H1 (cell line): ENCODE measurements around the gene POLD1. TPM values are rescaled to one million over a fixed set of nuclear protein-coding genes. Genes with fewer than 3 reads are reported as not detected.

Experiments
- CTCF ChIA-PET: fragments of 300-600 bp; sonication (Branson Sonifier 250); formaldehyde crosslinking; loops from one replicate; lab custom pipeline; 2021; ENCODE audit not compliant: partially characterized antibody; lab: Charles Lee
- POLR2A ChIA-PET: fragments of 300-600 bp; sonication (Branson Sonifier 250); formaldehyde crosslinking; loops from one replicate; lab custom pipeline; 2021; ENCODE audit warnings: inconsistent platforms; ENCODE audit not compliant: partially characterized antibody; lab: Charles Lee
- DNase-seq, 2 experiments: peaks; one replicate each; pipeline versions ENCODE4 v3.0.0 to v3.0.0-alpha.2; 2010 to 2022; ENCODE audit warnings: low spot score in 2 of 2, low read depth in 1 of 2, mixed read lengths in 1 of 2
- FAIRE-seq: peaks from 2 replicates; lab custom pipeline; 2011; peaks lifted over from hg19 to GRCh38; lab: Jason Lieb, UNC
- H2AFZ ChIP-seq: 2 replicates; pipeline ENCODE4 v1.8.1; 2012; ENCODE audit warnings: low read length, inconsistent platforms
- H2AK5ac ChIP-seq: 2 replicates; pipeline ENCODE4 v1.6.1; 2013; ENCODE audit warnings: low read depth, low read length
- H2BK120ac ChIP-seq: replicated peaks from 2 replicates; pipeline ENCODE3; 2013; ENCODE audit warnings: low read depth, low read length, inconsistent platforms
- H2BK12ac ChIP-seq: 2 replicates; pipeline ENCODE4 v1.6.1; 2013; ENCODE audit warnings: low read depth, low read length
- H2BK15ac ChIP-seq: 2 replicates; pipeline ENCODE4 v1.6.1; 2013; ENCODE audit warnings: low read length
- H2BK20ac ChIP-seq: 2 replicates; pipeline ENCODE4 v1.6.1; 2013; ENCODE audit warnings: low read length
- H2BK5ac ChIP-seq: 2 replicates; pipeline ENCODE4 v1.6.1; 2013; ENCODE audit warnings: low read depth, low read length
- H3K14ac ChIP-seq: 2 replicates; pipeline ENCODE4 v1.6.1; 2013; ENCODE audit warnings: inconsistent platforms; ENCODE audit not compliant: insufficient read length
- H3K18ac ChIP-seq: 2 replicates; pipeline ENCODE4 v1.6.1; 2013; ENCODE audit warnings: low read length; ENCODE audit errors: extremely low read depth
- H3K23ac ChIP-seq: 2 replicates; pipeline ENCODE4 v1.6.1; 2013; ENCODE audit warnings: inconsistent platforms; ENCODE audit not compliant: insufficient read length
- H3K23me2 ChIP-seq: 2 replicates; pipeline ENCODE4 v1.6.1; 2013; ENCODE audit warnings: low read depth, low read length
- H3K27ac ChIP-seq: 2 replicates; pipeline ENCODE4 v1.6.1; 2011; ENCODE audit warnings: low read depth, low read length, inconsistent platforms
- H3K27me3 ChIP-seq, 4 experiments: replicated peaks in 1 of 4; 1 replicate in 1 of 4; 2 replicates in 3 of 4; pipeline versions ENCODE4 v1.6.1 to v1.8.1; 2011 to 2013; ENCODE audit warnings: low read length in 3 of 4, mild to moderate bottlenecking in 3 of 4, inconsistent platforms in 2 of 4, mixed read lengths in 2 of 4, moderate library complexity in 1 of 4; ENCODE audit not compliant: control insufficient read depth in 3 of 4, insufficient read depth in 3 of 4; ENCODE audit errors: extremely low read depth in 1 of 4
- H3K36me3 ChIP-seq, 4 experiments: 2 replicates each; pipeline versions ENCODE4 v1.6.1 to v1.8.1; 2011 to 2013; ENCODE audit warnings: mild to moderate bottlenecking in 4 of 4, low read length in 3 of 4, moderate library complexity in 2 of 4, control low read depth in 1 of 4, inconsistent platforms in 1 of 4; ENCODE audit not compliant: insufficient read depth in 4 of 4, control insufficient read depth in 2 of 4
- H3K4ac ChIP-seq: replicated peaks from 2 replicates; pipeline ENCODE3; 2013; ENCODE audit warnings: low read length, low read depth, mixed read lengths, inconsistent platforms; ENCODE audit not compliant: insufficient read length
- H3K4me1 ChIP-seq, 4 experiments: replicated peaks in 1 of 4; 1 replicate in 1 of 4; 2 replicates in 3 of 4; pipeline versions ENCODE4 v1.6.1 to v1.8.1; 2011 to 2013; ENCODE audit warnings: low read length in 3 of 4, inconsistent platforms in 2 of 4, mixed read lengths in 1 of 4; ENCODE audit not compliant: insufficient read depth in 4 of 4, control insufficient read depth in 3 of 4
- H3K4me2 ChIP-seq, 2 experiments: 2 replicates each; pipeline versions ENCODE4 v1.6.1 to v1.8.1; 2011 to 2013; ENCODE audit warnings: low read depth in 2 of 2, low read length in 2 of 2, control low read depth in 1 of 2, inconsistent platforms in 1 of 2, mild to moderate bottlenecking in 1 of 2; ENCODE audit not compliant: insufficient read depth in 1 of 2
- H3K4me3 ChIP-seq, 4 experiments: fragments of 200-600, 300-600 bp in 1 of 4; sonication (generic), shearing (Covaris generic), sonication (Bioruptor Twin) in 1 of 4; 2 replicates each; pipeline versions ENCODE4 v1.5.1 to v1.8.1; 2011 to 2016; ENCODE audit warnings: low read length in 4 of 4, low read depth in 3 of 4, control low read depth in 2 of 4, inconsistent platforms in 2 of 4, mild to moderate bottlenecking in 2 of 4, mixed read lengths in 1 of 4, moderate library complexity in 1 of 4; ENCODE audit not compliant: insufficient read depth in 2 of 4; ENCODE audit errors: extremely low read depth in 1 of 4
- H3K56ac ChIP-seq: replicated peaks from 2 replicates; pipeline ENCODE3; 2013; ENCODE audit warnings: low read depth, mild to moderate bottlenecking, mixed read lengths, low read length, inconsistent platforms; ENCODE audit not compliant: insufficient read length
- H3K79me1 ChIP-seq: 2 replicates; pipeline ENCODE4 v1.6.1; 2013; ENCODE audit warnings: low read depth, low read length, control low read depth
- H3K79me2 ChIP-seq, 2 experiments: 2 replicates each; pipeline versions ENCODE4 v1.6.1 to v1.8.1; 2012 to 2013; ENCODE audit warnings: low read length in 2 of 2, mild to moderate bottlenecking in 2 of 2, inconsistent platforms in 1 of 2; ENCODE audit not compliant: insufficient read depth in 2 of 2, control insufficient read depth in 1 of 2
- H3K9ac ChIP-seq, 4 experiments: replicated peaks in 1 of 4; 1 replicate in 1 of 4; 2 replicates in 3 of 4; pipeline versions ENCODE4 v1.6.1 to v1.8.1; 2011 to 2013; ENCODE audit warnings: low read depth in 3 of 4, low read length in 3 of 4, control low read depth in 2 of 4, mild to moderate bottlenecking in 2 of 4, moderate library complexity in 2 of 4, inconsistent platforms in 1 of 4; ENCODE audit errors: extremely low read depth in 1 of 4
- H3K9me3 ChIP-seq, 2 experiments: 2 replicates each; pipeline versions ENCODE4 v1.6.1 to v1.8.1; 2012 to 2013; ENCODE audit warnings: mild to moderate bottlenecking in 2 of 2, moderate library complexity in 2 of 2, control low read depth in 1 of 2, inconsistent platforms in 1 of 2, low read depth in 1 of 2, low read length in 1 of 2, mixed read lengths in 1 of 2; ENCODE audit not compliant: insufficient read depth in 2 of 2
- H4K20me1 ChIP-seq, 2 experiments: replicated peaks in 1 of 2; 2 replicates each; pipeline versions ENCODE3 to v1.8.1; 2011 to 2013; ENCODE audit warnings: inconsistent platforms in 2 of 2, low read length in 2 of 2, mild to moderate bottlenecking in 1 of 2; ENCODE audit not compliant: insufficient read depth in 2 of 2, control insufficient read depth in 1 of 2
- H4K5ac ChIP-seq: 2 replicates; pipeline ENCODE4 v1.6.1; 2013; ENCODE audit warnings: low read length, low read depth, mixed read lengths, inconsistent platforms; ENCODE audit not compliant: insufficient read length
- H4K8ac ChIP-seq: 2 replicates; pipeline ENCODE4 v1.8.0; 2013; ENCODE audit warnings: mild to moderate bottlenecking, moderate library complexity, low read length, inconsistent platforms; ENCODE audit not compliant: insufficient read depth; ENCODE audit errors: extremely low read depth
- H4K91ac ChIP-seq: replicated peaks from 2 replicates; pipeline ENCODE3; 2013; ENCODE audit warnings: low read length, mixed read lengths, inconsistent platforms; ENCODE audit not compliant: insufficient read length
- CEBPB ChIP-seq: IDR thresholded peaks from 2 replicates; pipeline ENCODE4 v1.6.1; 2012; ENCODE audit warnings: low read depth, low read length
- FOSL1 ChIP-seq: IDR thresholded peaks from 2 replicates; pipeline ENCODE4 v1.6.1; 2011; ENCODE audit warnings: mild to moderate bottlenecking, low read depth, low read length, moderate library complexity; ENCODE audit not compliant: insufficient read depth
- JUND ChIP-seq: IDR thresholded peaks from 2 replicates; pipeline ENCODE4 v1.6.1; 2011; ENCODE audit warnings: mild to moderate bottlenecking, improper control_type of control experiment, low read length
- KDM4A ChIP-seq: IDR thresholded peaks from one replicate; pipeline ENCODE4 v1.7.1; 2012; ENCODE audit warnings: low read depth, mild to moderate bottlenecking, moderate library complexity, low read length, inconsistent platforms; ENCODE audit not compliant: severe bottlenecking
- RNF2 ChIP-seq: fragments of 200-900, 300-1000 bp; sonication (generic); IDR thresholded peaks from 2 replicates; pipeline ENCODE4 v1.7.1; 2016; ENCODE audit warnings: borderline replicate concordance, low read depth, mild to moderate bottlenecking, antibody characterized with exemption, low read length; ENCODE audit not compliant: poor library complexity, severe bottlenecking; ENCODE audit errors: missing control alignments
- WGBS, 2 experiments: shearing (Covaris generic) in 1 of 2; methylation state at CpG; one replicate each; pipeline versions ENCODE4 v1.1.6 to v1.1.7; 2013 to 2015; ENCODE audit warnings: low lambda C conversion rate in 2 of 2, mixed read lengths in 2 of 2, inconsistent platforms in 1 of 2, low coverage in 1 of 2, missing lambda C conversion rate in 1 of 2; ENCODE audit not compliant: insufficient replicate concordance in 2 of 2, insufficient coverage in 1 of 2, insufficient read length in 1 of 2; ENCODE audit errors: extremely low coverage in 1 of 2, missing lambda C conversion rate in 1 of 2; 5-methylcytosine and 5-hydroxymethylcytosine counted together
- polyA plus RNA-seq, 7 experiments: library from polyadenylated mRNA; depleted of rRNA in 3 of 7; stranded (reverse) in 5 of 7; unstranded in 2 of 7; fragments of >200 nt in 5 of 7; fragments of 200-250 nt in 2 of 7; gene quantifications; 1 replicate in 5 of 7; 2 replicates in 1 of 7; 4 replicates in 1 of 7; pipeline versions ENCODE4 v1.2.1 to v1.2.3, GENCODE V29; 2011 to 2013; ENCODE audit warnings: missing spikeins in 2 of 7, mixed read lengths in 2 of 7
- total RNA-seq: library from RNA; stranded (reverse); fragmentation: NEBNext Ultra II Directional; extraction: Animal tissue kit (Norgen Biotek cat#: 25700); gene quantifications from 2 replicates; pipeline ENCODE4 v1.2.1, GENCODE V29; 2021

The POLD1 gene
- total and polyA plus RNA-seq, 2 of the 8 experiments (the other 6 are each of a cell fraction or from before 2014, with no cell fraction given), result 141 to 142 TPM

DNA sequence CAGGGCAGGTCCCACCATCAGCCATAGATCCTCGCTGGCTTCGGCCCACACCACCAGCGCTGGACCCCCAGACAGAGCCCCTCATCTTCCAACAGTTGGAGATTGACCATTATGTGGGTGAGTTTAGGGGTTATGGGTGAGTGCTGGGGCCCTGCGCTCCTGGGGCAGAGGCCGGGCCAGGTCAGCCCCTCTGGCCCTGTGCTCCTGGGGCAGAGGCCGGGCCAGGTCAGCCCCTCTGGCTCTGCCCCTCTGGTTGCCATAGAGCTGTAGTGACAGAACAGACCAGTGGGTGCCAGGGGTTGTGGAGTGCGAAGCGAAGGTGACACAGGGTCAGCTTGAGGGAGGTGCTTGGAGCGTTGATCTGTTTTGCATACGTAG lies 15.2 kb downstream of the POLD1 start:
- H2BK120ac ChIP-seq, result no peak overlapping the region
- no peak overlapping the region for H3K4me2 ChIP-seq
- no peak overlapping the region for H3K4me3 ChIP-seq
- no peak overlapping the region for H4K5ac ChIP-seq
- no peaks in the 10 kb centered on the region for H3K4me1 ChIP-seq
- TF ChIP-seq KDM4A (no peak), FOSL1 (no peak), CEBPB (no peak), JUND (no peak), RNF2 (no peak)
- H3K36me3 ChIP-seq, result peaks cover 6 to 29% (median 17%) of the 10 kb centered on the region in 4 experiments
- no peak overlapping the region for H3K27ac ChIP-seq
- no peak overlapping the region for H2BK15ac ChIP-seq
- no peak overlapping the region for H3K18ac ChIP-seq
- no peak for FAIRE-seq
- H3K14ac ChIP-seq, result no peak overlapping the region
- H2BK5ac ChIP-seq, result no peak overlapping the region
- no peak overlapping the region for H2AFZ ChIP-seq
- no peak overlapping the region for H2AK5ac ChIP-seq
- no peaks in the 10 kb centered on the region for H3K23me2 ChIP-seq
- peaks cover 0 to 9% of the 10 kb centered on the region in 2 experiments; a peak in 2 of 4 replicates for H3K79me2 ChIP-seq
- no peak overlapping the region for H3K9ac ChIP-seq
- H3K27me3 ChIP-seq, result no peaks in the 10 kb centered on the region
- no peak overlapping the region for H2BK20ac ChIP-seq
- whole genome bisulfite sequencing, 2 experiments, result 94% methylated on average over 10 of the region's 10 CpGs; no CpG with 5 or more reads in 1 of the 2 experiments
- H4K20me1 ChIP-seq, result peaks cover 1 to 3% of the 10 kb centered on the region in 2 experiments
- peaks cover 3% of the 10 kb centered on the region; the same call in 1 of the 2 replicates for H3K79me1 ChIP-seq
- no peak overlapping the region for H4K8ac ChIP-seq
- DNase-seq, result no peak
- ChIA-PET POLR2A (interaction anchor here (0.7 to 1.4 kb wide), 6 partner anchors 10 to 85 kb away, joined by 3 to 5 read pairs (median 3); no protein-coding TSS in a partner anchor), CTCF (interaction anchor here (0.9 to 1.7 kb wide), 4 partner anchors 15 to 66 kb away, joined by 3 to 7 read pairs (median 4); partner anchors contain the start of gene POLD1)
- H4K91ac ChIP-seq, result no peak overlapping the region
- H3K4ac ChIP-seq, result no peak overlapping the region
- no peaks in the 10 kb centered on the region for H3K9me3 ChIP-seq
- no peak overlapping the region for H3K56ac ChIP-seq
- H3K23ac ChIP-seq, result no peak overlapping the region
- no peak overlapping the region for H2BK12ac ChIP-seq
